Measurements from ENCODE around the gene F8A1. TPM values are rescaled to one million over a fixed set of nuclear protein-coding genes. Genes with fewer than 3 reads are reported as not detected.

F8A1 gene
- total and polyA plus RNA-seq, 2 of the 8 experiments (the other 6 are each of a cell fraction or from before 2014, with no cell fraction given) = 17.0 to 26.8 TPM

DNA sequence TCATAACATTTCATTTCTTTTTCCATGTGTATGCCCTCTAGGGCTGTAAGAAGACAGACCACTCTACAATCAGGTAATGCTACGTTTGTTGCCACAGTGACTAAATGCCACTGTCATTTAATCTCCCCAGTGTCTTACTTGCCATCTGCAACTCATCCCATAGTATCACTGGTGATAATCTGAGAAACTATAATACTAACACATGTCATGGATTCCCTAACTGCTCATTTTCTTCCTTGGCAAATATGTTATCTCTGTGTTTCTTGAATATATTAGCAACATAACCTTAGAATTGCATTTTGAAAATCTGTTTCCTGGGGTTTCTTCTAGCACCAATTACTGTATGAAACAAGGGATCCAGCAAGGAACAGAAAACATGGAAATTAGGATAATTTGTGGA lies 6.1 kb downstream of the F8A1 start:
- Histone ChIP-seq H4K91ac (replicated peaks; ENCODE audit: insufficient read length, low read length) (no peak overlapping the region), H3K4me1 (replicated peaks in 1 of 4; ENCODE audit: control insufficient read depth in 3 of 4, insufficient read depth in 4 of 4, low read length in 3 of 4) (peaks cover 0 to 3% (median 0%) of the 10 kb centered on the region in 4 experiments; a peak in 1 of 7 replicates), H3K79me1 (ENCODE audit: low read depth, low read length) (no peaks in the 10 kb centered on the region), H2BK5ac (ENCODE audit: low read depth, low read length) (no peak overlapping the region), H4K5ac (ENCODE audit: insufficient read length, low read depth, low read length) (no peak overlapping the region), H3K27me3 (replicated peaks in 1 of 4; ENCODE audit: control insufficient read depth in 3 of 4, extremely low read depth in 1 of 4, insufficient read depth in 3 of 4, low read length in 3 of 4) (no peaks in the 10 kb centered on the region), H2AK5ac (ENCODE audit: low read depth, low read length) (no peak overlapping the region), H4K8ac (ENCODE audit: extremely low read depth, insufficient read depth, low read length) (no peak overlapping the region), H3K4me2 (ENCODE audit: insufficient read depth in 1 of 2, low read depth in 2 of 2, low read length in 2 of 2) (no peak overlapping the region), H3K9me3 (ENCODE audit: insufficient read depth in 2 of 2, low read depth in 1 of 2, low read length in 1 of 2) (no peaks in the 10 kb centered on the region), H3K23ac (ENCODE audit: insufficient read length) (no peak overlapping the region), H3K36me3 (ENCODE audit: control insufficient read depth in 2 of 4, insufficient read depth in 4 of 4, low read length in 3 of 4) (no peaks in the 10 kb centered on the region), H2BK15ac (ENCODE audit: low read length) (no peak overlapping the region), H3K9ac (replicated peaks in 1 of 4; ENCODE audit: extremely low read depth in 1 of 4, low read depth in 3 of 4, low read length in 3 of 4) (no peak overlapping the region), H2BK120ac (replicated peaks; ENCODE audit: low read depth, low read length) (no peak overlapping the region), H2BK12ac (ENCODE audit: low read depth, low read length) (no peak overlapping the region), H3K4me3 (ENCODE audit: extremely low read depth in 1 of 4, insufficient read depth in 2 of 4, low read depth in 3 of 4, low read length in 4 of 4) (0 out of 8 replicates have a peak overlapping the region, but pooled peaks of 1 of the 4 experiments have one; percentile 6), H4K20me1 (replicated peaks in 1 of 2; ENCODE audit: control insufficient read depth in 1 of 2, insufficient read depth in 2 of 2, low read length in 2 of 2) (no peaks in the 10 kb centered on the region), H3K56ac (replicated peaks; ENCODE audit: insufficient read length, low read depth, low read length) (no peak overlapping the region), H2AFZ (ENCODE audit: low read length) (no peak overlapping the region), H3K79me2 (ENCODE audit: control insufficient read depth in 1 of 2, insufficient read depth in 2 of 2, low read length in 2 of 2) (no peaks in the 10 kb centered on the region), H2BK20ac (ENCODE audit: low read length) (no peak overlapping the region), H3K4ac (replicated peaks; ENCODE audit: insufficient read length, low read depth, low read length) (no peak overlapping the region), H3K14ac (ENCODE audit: insufficient read length) (no peak overlapping the region), H3K18ac (ENCODE audit: extremely low read depth, low read length) (no peak overlapping the region), H3K23me2 (ENCODE audit: low read depth, low read length) (no peaks in the 10 kb centered on the region), H3K27ac (ENCODE audit: low read depth, low read length) (no peak overlapping the region)
- 92% methylated on average over 1 of the region's 1 CpG; no CpG with 5 or more reads in 1 of the 2 experiments for WGBS, 2 experiments (ENCODE audit: extremely low coverage in 1 of 2, insufficient coverage in 1 of 2, insufficient read length in 1 of 2, insufficient replicate concordance in 2 of 2, low coverage in 1 of 2, low lambda C conversion rate in 2 of 2, missing lambda C conversion rate in 1 of 2)
- CTCF ChIA-PET (ENCODE audit: partially characterized antibody) = no interaction called here
- FAIRE-seq = no peak
- no peak for DNase-seq (ENCODE audit: low read depth in 1 of 2, low spot score in 2 of 2)
- POLR2A ChIA-PET (ENCODE audit: partially characterized antibody) = no interaction called here
- TF ChIP-seq MAFK (IDR thresholded peaks at IDR 0.05; ENCODE audit: low read depth, low read length) (no peak), SP1 (IDR thresholded peaks at IDR 0.05; ENCODE audit: low read depth, low read length) (no peak), KDM5A (IDR thresholded peaks at IDR 0.05; ENCODE audit: low read length) (no peak), JUN (IDR thresholded peaks at IDR 0.05; ENCODE audit: low read depth, low read length) (no peak), GABPA (IDR thresholded peaks at IDR 0.05; ENCODE audit: borderline replicate concordance, insufficient read depth, low read length) (no peak), TAF1 (IDR thresholded peaks at IDR 0.05; ENCODE audit: low read depth, low read length) (no peak), ZNF274 (IDR thresholded peaks at IDR 0.05; ENCODE audit: borderline replicate concordance, extremely low read depth, low read length) (no peak), NANOG (IDR thresholded peaks at IDR 0.05; ENCODE audit: insufficient read depth, low read depth, low read length, poor library complexity, severe bottlenecking) (no peak), CHD2 (IDR thresholded peaks at IDR 0.05; ENCODE audit: low read length) (no peak), POU5F1 (IDR thresholded peaks at IDR 0.05; ENCODE audit: low read depth, low read length) (no peak), TCF12 (IDR thresholded peaks at IDR 0.05; ENCODE audit: low read depth, low read length) (no peak), SIX5 (IDR thresholded peaks at IDR 0.05; ENCODE audit: low read depth, low read length) (no peak)
- TF ChIP-seq, protein P1, sequence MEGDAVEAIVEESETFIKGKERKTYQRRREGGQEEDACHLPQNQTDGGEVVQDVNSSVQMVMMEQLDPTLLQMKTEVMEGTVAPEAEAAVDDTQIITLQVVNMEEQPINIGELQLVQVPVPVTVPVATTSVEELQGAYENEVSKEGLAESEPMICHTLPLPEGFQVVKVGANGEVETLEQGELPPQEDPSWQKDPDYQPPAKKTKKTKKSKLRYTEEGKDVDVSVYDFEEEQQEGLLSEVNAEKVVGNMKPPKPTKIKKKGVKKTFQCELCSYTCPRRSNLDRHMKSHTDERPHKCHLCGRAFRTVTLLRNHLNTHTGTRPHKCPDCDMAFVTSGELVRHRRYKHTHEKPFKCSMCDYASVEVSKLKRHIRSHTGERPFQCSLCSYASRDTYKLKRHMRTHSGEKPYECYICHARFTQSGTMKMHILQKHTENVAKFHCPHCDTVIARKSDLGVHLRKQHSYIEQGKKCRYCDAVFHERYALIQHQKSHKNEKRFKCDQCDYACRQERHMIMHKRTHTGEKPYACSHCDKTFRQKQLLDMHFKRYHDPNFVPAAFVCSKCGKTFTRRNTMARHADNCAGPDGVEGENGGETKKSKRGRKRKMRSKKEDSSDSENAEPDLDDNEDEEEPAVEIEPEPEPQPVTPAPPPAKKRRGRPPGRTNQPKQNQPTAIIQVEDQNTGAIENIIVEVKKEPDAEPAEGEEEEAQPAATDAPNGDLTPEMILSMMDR (IDR thresholded peaks at IDR 0.05; ENCODE audit: control extremely low read depth in 1 of 3, insufficient read depth in 1 of 3, low read depth in 1 of 3, low read length in 3 of 3) = no peak

All from H1 (cell line).